GM19238 (cell line): ENCODE data around the gene STAG1.
"Not testable (repeated sequence)": the region's sequence is repeated elsewhere in the genome, so short reads cannot be mapped to it uniquely, and the experiment has no call there.

Experiments
- DNase-seq: peaks from one replicate; pipeline ENCODE4 v3.0.0; 2011; ENCODE audit warnings: low spot score; ENCODE audit not compliant: insufficient read length

STAG1 gene

GRCh38 chr3:136334726-136335125 is 417.5 kb downstream of the STAG1 start:
- not testable (repeated sequence) for DNase-seq

DNA sequence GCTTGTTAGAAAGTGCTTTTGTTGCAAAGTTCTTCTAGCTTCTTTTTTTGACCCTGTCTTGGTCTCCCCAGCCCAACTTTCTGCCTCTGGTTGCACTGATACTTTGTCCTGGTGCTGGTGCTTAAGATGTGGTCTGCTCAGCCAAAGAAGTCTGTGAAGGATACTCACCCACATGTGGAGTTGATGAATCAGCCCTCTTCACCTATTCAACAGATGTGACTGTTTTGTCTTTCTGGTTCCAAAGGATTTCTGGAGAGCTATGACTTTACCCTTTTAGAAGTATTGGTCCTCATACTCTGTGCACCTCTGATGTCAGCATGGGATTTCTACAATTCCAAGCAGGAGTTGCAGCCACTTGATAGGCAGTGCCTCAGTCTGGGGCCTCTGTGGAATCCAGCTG is 418.0 kb downstream of the STAG1 start:
- DNase-seq: no peak

- DNase-seq: no peak
Observed at GRCh38 chr3:136332776-136333175, 419.4 kb downstream of the STAG1 start.

- no peak for DNase-seq
Observed at GRCh38 chr3:136332302-136332701, 419.9 kb downstream of the STAG1 start.

DNA sequence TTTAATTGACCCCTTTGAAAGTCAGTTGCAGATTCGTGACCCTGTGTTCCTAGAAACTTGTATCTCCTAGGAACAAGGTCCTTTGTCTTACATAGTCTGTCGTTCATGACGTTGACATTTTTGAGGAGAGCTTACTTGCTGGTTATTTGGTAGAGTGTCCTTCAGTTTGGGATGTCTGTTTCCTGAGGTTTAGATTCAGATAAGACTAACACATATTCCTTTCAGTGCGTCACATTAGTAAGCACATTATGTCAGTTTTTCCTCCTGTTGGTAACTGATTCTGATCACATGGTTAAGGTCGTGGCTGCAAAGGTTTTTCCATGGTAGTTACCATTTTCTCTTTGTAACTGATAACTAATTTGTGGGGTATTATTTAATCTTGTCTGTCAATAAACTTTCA is 421.3 kb downstream of the STAG1 start:
- no peak for DNase-seq

DNA sequence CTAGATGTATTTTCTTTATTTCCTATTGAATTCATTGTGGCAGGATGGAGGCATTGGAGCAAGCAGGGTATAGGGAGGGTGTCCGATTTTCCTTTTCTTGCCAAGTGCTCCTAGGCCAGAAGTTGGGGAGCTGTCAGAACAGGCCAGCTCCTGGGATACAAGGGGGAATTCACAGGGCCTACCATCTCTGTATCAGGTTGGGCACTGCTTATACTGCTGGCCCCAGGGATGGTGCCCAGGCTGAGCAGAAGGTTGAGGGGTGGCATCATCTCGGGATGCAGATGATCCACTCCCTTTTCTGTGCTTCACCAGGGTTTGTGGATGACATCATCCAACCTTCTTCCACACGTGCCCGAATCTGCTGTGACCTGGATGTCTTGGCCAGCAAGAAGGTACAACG is 422.6 kb downstream of the STAG1 start:
- no peak for DNase-seq

- no peak for DNase-seq
Observed at GRCh38 chr3:136327671-136328070, 424.5 kb downstream of the STAG1 start.

GRCh38 chr3:136326316-136326715 is 425.9 kb downstream of the STAG1 start:
- DNase-seq: no peak

DNA sequence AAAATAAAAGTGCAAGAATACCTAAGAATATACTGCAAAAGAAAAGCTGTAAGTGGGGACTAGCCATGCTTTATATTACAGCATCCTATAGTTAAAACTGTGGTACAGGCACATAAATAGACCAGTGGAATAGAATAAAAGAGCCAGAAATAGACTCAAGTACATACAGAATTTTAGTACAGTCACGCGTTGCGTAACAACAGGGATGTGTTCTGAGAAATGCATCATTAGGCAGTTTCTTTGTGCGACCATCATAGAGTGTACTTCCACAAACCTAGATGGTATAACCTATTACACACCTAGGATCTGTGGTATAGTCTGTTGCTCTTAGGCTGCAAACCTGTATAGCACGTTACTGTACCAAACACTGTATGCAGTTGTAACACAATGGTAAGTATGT is 440.2 kb downstream of the STAG1 start:
- DNase-seq: no peak

DNA sequence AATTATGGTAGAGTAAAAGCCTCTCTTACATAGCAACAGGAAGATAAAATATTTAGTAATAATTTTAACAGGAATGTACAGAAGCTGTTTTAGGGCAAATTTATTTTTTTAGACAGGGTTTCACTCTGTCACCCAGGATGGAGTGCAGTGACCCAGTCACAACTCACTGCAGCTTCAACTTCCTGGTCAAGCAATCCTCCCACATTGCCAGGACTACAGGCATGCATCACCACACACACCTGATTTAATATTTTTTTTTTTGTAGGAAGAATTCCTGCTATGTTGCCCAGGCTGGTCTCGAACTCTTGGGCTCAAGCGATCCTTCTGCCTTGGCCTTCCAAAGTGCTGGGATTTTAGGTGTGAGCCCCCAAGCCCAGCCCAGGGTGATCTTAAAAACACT is 440.9 kb downstream of the STAG1 start:
- no peak for DNase-seq

- no peak for DNase-seq
Observed at GRCh38 chr3:136305879-136306278, 446.3 kb downstream of the STAG1 start.

DNA sequence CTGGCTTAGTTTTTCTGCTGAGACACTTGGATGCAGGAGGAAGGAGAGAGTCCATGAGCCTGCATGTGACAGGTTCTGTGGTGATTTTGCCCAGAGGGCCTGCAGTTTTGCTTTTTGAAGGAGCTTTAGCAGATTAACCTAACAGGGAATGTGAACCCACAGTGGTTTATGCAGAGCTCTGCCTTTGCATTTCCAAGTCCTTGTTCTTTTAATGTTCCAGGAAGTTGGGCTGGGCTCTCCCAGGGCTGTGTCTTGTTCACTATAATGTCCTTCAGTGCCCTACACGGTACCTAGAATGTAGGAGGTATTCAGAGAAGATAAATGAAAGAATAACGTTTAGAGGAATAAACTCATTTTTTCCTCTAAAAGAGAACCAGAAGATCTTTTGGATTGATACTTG is 451.7 kb downstream of the STAG1 start:
- no peak for DNase-seq

DNA sequence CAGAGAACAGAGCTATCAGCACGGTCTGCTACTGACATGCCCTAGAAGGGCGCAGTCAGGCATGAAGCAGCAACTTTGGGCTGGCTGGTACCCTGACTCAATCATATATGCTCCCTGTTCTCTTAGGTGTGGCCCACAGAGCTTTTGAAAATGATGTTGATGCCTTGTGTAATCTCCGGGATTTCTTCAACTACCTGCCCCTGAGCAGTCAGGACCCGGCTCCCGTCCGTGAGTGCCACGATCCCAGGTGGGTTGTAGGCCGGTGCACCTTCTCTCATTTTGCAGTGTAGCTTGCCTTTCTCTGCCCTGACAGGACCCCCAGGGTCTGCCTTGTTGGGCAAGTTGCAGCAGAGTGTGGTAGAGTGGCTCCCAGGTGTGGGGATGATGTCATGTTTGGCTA is 454.4 kb downstream of the STAG1 start:
- DNase-seq: no peak

DNA sequence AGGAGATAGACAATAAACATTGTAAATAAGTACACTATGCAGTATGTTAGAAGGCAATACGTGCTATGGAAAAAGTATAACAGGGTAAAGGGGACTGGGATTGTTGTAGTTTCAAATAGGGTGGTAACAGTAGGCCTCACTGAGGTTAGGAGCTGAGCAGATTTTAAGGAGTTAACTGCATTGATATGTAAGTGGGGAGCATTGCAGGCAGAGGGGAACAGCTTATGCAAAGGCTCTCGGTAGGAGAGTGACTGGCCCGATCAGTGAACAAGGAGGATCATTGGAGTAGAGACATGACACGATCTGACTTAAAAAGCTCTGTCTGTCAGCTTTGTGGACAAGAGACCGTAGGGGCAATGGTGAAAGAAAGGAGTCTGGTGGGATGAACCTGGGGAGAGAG is 455.2 kb downstream of the STAG1 start:
- no peak for DNase-seq

GRCh38 chr3:136294176-136294575 is 458.0 kb downstream of the STAG1 start:
- DNase-seq: no peak

- no peak for DNase-seq
Observed at GRCh38 chr3:136293279-136293678, 458.9 kb downstream of the STAG1 start.

GRCh38 chr3:136292500-136292899 is 459.7 kb downstream of the STAG1 start:
- DNase-seq: no peak

GRCh38 chr3:136291302-136291701 is 460.9 kb downstream of the STAG1 start:
- no peak for DNase-seq
